Measurements from ENCODE around the gene HAGH. TPM values are rescaled to one million over a fixed set of nuclear protein-coding genes. Genes with fewer than 3 reads are reported as not detected.

HAGH gene
- total and polyA plus RNA-seq, 2 experiments from 2014 or later = 169 to 219 TPM

GRCh38 chr16:1762196-1762878, 64.3 kb downstream of the HAGH start:
- Histone ChIP-seq H3K4me3 (no peak overlapping the region), H3K9me3 (ENCODE audit: low read depth) (no peaks in the 10 kb centered on the region), H3K4me1 (ENCODE audit: low read depth) (no peaks in the 10 kb centered on the region), H3K27ac (no peak overlapping the region), H3K36me3 (peaks cover 32% of the 10 kb centered on the region), H3K27me3 (no peaks in the 10 kb centered on the region)
- no peak for DNase-seq (ENCODE audit: low read depth in 1 of 2, low spot score in 1 of 2)
- TF ChIP-seq CTCF (IDR thresholded peaks at IDR 0.05; ENCODE audit: low read depth, low read length) = no peak

GRCh38 chr16:1761751-1762150, 64.9 kb downstream of the HAGH start:
- Histone ChIP-seq H3K4me3 (no peak overlapping the region), H3K27me3 (no peaks in the 10 kb centered on the region), H3K9me3 (ENCODE audit: low read depth) (no peaks in the 10 kb centered on the region), H3K36me3 (peaks cover 28% of the 10 kb centered on the region), H3K4me1 (ENCODE audit: low read depth) (no peaks in the 10 kb centered on the region), H3K27ac (no peak overlapping the region)
- DNase-seq (ENCODE audit: low read depth in 1 of 2, low spot score in 1 of 2) = no peak
- no peak for TF ChIP-seq CTCF (IDR thresholded peaks at IDR 0.05; ENCODE audit: low read depth, low read length)

- Histone ChIP-seq H3K9me3 (ENCODE audit: low read depth) (no peaks in the 10 kb centered on the region), H3K36me3 (peaks cover 22% of the 10 kb centered on the region), H3K4me1 (ENCODE audit: low read depth) (no peaks in the 10 kb centered on the region), H3K4me3 (no peak overlapping the region), H3K27me3 (no peaks in the 10 kb centered on the region), H3K27ac (no peak overlapping the region)
- no peak for TF ChIP-seq CTCF (IDR thresholded peaks at IDR 0.05; ENCODE audit: low read depth, low read length)
- DNase-seq (ENCODE audit: low read depth in 1 of 2, low spot score in 1 of 2) = no peak
Measured at GRCh38 chr16:1760911-1761310, 65.7 kb downstream of the HAGH start.

GRCh38 chr16:1759511-1759910, 67.1 kb downstream of the HAGH start:
- no peak for DNase-seq (ENCODE audit: low read depth in 1 of 2, low spot score in 1 of 2)
- Histone ChIP-seq H3K27me3 (no peaks in the 10 kb centered on the region), H3K27ac (no peak overlapping the region), H3K36me3 (peaks cover 14% of the 10 kb centered on the region), H3K4me1 (ENCODE audit: low read depth) (no peaks in the 10 kb centered on the region), H3K4me3 (no peak overlapping the region), H3K9me3 (ENCODE audit: low read depth) (no peaks in the 10 kb centered on the region)
- no peak for TF ChIP-seq CTCF (IDR thresholded peaks at IDR 0.05; ENCODE audit: low read depth, low read length)

GRCh38 chr16:1758923-1759322, 67.7 kb downstream of the HAGH start:
- H3K36me3 ChIP-seq = peaks cover 10% of the 10 kb centered on the region
- H3K4me1 ChIP-seq (ENCODE audit: low read depth) = no peaks in the 10 kb centered on the region
- no peaks in the 10 kb centered on the region for H3K9me3 ChIP-seq (ENCODE audit: low read depth)
- no peak overlapping the region for H3K27ac ChIP-seq
- no peak overlapping the region for H3K4me3 ChIP-seq
- TF ChIP-seq CTCF (IDR thresholded peaks at IDR 0.05; ENCODE audit: low read depth, low read length) = no peak
- H3K27me3 ChIP-seq = no peaks in the 10 kb centered on the region
- DNase-seq (ENCODE audit: low read depth in 1 of 2, low spot score in 1 of 2) = no peak
